ENCODE measurements around the gene CUL1.

CUL1 gene

GRCh38 chr7:148698397-148699023 is at the start of gene CUL1:
TSS of gene CUL1 (plus strand) at chr7:148698903. CDS start at chr7:148730123, 31,220 bp downstream.
- Histone ChIP-seq H3K27ac (ENCODE audit: low read depth, low read length) (peak within 1 kb of the TSS; percentile 91), H3K9ac (ENCODE audit: low read length) (peak within 1 kb of the TSS; percentile 81), H3K36me3 (ENCODE audit: control insufficient read depth, insufficient read depth, low read length) (no peaks in the 10 kb centered on the region), H3K4me3 (ENCODE audit: low read length) (peak within 1 kb of the TSS; percentile 85), H3K27me3 (ENCODE audit: control insufficient read depth, insufficient read depth, low read length) (no peaks in the 10 kb centered on the region), H3K4me1 (ENCODE audit: control insufficient read depth, insufficient read depth, low read length) (peaks cover 13% of the 10 kb centered on the region)

- Histone ChIP-seq H3K27ac (ENCODE audit: low read depth, low read length) (no peak overlapping the region), H3K4me3 (ENCODE audit: low read length) (no peak overlapping the region), H3K9ac (ENCODE audit: low read length) (no peak overlapping the region), H3K4me1 (ENCODE audit: control insufficient read depth, insufficient read depth, low read length) (no peaks in the 10 kb centered on the region), H3K27me3 (ENCODE audit: control insufficient read depth, insufficient read depth, low read length) (no peaks in the 10 kb centered on the region), H3K36me3 (ENCODE audit: control insufficient read depth, insufficient read depth, low read length) (no peaks in the 10 kb centered on the region)
Measured at GRCh38 chr7:148650232-148650858, 48.4 kb upstream of the CUL1 start.

- Histone ChIP-seq H3K27ac (ENCODE audit: low read depth, low read length) (no peak overlapping the region), H3K4me1 (ENCODE audit: control insufficient read depth, insufficient read depth, low read length) (no peaks in the 10 kb centered on the region), H3K4me3 (ENCODE audit: low read length) (no peak overlapping the region), H3K9ac (ENCODE audit: low read length) (no peak overlapping the region), H3K27me3 (ENCODE audit: control insufficient read depth, insufficient read depth, low read length) (no peaks in the 10 kb centered on the region), H3K36me3 (ENCODE audit: control insufficient read depth, insufficient read depth, low read length) (no peaks in the 10 kb centered on the region)
Measured at GRCh38 chr7:148652773-148653172, 45.9 kb upstream of the CUL1 start.

DNA sequence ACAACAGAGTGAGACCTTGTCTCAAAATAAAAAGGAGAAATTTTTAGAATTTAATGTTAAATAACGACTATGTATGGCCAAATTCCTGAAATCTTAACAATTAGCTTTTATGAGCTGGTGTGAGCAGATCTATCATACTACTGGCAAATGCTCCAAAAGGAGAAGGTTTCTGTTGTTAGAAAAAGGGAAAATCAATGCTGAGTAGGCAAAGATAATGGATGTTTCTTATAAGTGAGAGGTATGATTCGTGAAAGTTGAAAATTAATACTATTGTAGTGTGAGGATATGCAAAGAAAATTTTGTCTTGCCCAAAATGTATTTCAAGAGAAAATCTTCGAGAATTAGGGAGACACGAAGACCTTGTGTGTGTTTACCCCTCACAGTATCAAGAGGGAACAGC is 40.8 kb upstream of the CUL1 start:
- no peak overlapping the region for H3K27ac ChIP-seq (ENCODE audit: low read depth, low read length)
- H3K4me1 ChIP-seq (ENCODE audit: control insufficient read depth, insufficient read depth, low read length), result no peaks in the 10 kb centered on the region
- H3K4me3 ChIP-seq (ENCODE audit: low read length), result no peak overlapping the region
- H3K27me3 ChIP-seq (ENCODE audit: control insufficient read depth, insufficient read depth, low read length), result no peaks in the 10 kb centered on the region
- no peaks in the 10 kb centered on the region for H3K36me3 ChIP-seq (ENCODE audit: control insufficient read depth, insufficient read depth, low read length)
- H3K9ac ChIP-seq (ENCODE audit: low read length), result no peak overlapping the region

DNA sequence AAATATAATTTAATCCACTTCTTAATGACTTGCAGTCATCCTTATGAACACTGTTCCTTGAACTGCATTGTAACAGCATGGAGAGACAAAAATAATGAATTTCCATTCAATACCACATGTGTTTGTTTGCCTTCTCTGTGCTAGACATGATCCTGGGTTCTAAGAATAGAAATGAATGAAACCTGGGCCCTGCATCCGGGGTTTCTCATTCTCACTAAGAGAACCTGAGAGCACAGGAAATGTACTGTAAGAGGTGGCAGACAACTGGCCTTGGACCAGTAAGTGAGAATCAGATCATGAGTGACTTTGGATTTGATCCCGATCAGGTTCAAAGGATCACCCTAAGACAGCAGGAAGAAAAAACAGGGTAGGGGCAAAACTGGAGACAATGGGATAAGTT is 37.2 kb upstream of the CUL1 start:
- Histone ChIP-seq H3K36me3 (ENCODE audit: control insufficient read depth, insufficient read depth, low read length) (no peaks in the 10 kb centered on the region), H3K27ac (ENCODE audit: low read depth, low read length) (no peak overlapping the region), H3K27me3 (ENCODE audit: control insufficient read depth, insufficient read depth, low read length) (no peaks in the 10 kb centered on the region), H3K9ac (ENCODE audit: low read length) (no peak overlapping the region), H3K4me3 (ENCODE audit: low read length) (no peak overlapping the region), H3K4me1 (ENCODE audit: control insufficient read depth, insufficient read depth, low read length) (no peaks in the 10 kb centered on the region)

DNA sequence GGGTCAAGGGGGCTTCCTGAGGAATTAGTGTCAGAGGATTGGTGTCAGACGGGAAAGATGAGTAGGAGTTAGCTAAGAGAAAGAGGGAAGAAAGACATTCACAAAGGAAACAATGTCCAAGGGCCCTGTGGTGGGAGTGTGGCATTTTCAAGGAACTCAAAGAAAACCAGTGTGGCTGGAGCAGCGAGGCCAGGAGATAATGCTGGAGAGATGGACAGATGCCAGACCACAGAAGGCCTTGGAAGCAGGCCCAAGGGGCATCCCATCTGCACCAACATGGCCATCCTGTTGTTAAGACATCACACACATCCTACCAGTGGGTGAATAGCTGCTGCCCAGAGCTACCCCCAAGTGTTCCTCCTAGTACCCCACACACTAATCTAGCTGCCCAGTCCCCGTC is 36.1 kb upstream of the CUL1 start:
- no peak overlapping the region for H3K27ac ChIP-seq (ENCODE audit: low read depth, low read length)
- no peaks in the 10 kb centered on the region for H3K27me3 ChIP-seq (ENCODE audit: control insufficient read depth, insufficient read depth, low read length)
- no peaks in the 10 kb centered on the region for H3K4me1 ChIP-seq (ENCODE audit: control insufficient read depth, insufficient read depth, low read length)
- no peak overlapping the region for H3K4me3 ChIP-seq (ENCODE audit: low read length)
- no peak overlapping the region for H3K9ac ChIP-seq (ENCODE audit: low read length)
- no peaks in the 10 kb centered on the region for H3K36me3 ChIP-seq (ENCODE audit: control insufficient read depth, insufficient read depth, low read length)

- Histone ChIP-seq H3K27me3 (ENCODE audit: control insufficient read depth, insufficient read depth, low read length) (no peaks in the 10 kb centered on the region), H3K36me3 (ENCODE audit: control insufficient read depth, insufficient read depth, low read length) (no peaks in the 10 kb centered on the region), H3K27ac (ENCODE audit: low read depth, low read length) (no peak overlapping the region), H3K4me3 (ENCODE audit: low read length) (no peak overlapping the region), H3K9ac (ENCODE audit: low read length) (no peak overlapping the region), H3K4me1 (ENCODE audit: control insufficient read depth, insufficient read depth, low read length) (no peaks in the 10 kb centered on the region)
Measured at GRCh38 chr7:148664324-148664723, 34.4 kb upstream of the CUL1 start.

GRCh38 chr7:148665221-148665620 is 33.5 kb upstream of the CUL1 start:
- Histone ChIP-seq H3K9ac (ENCODE audit: low read length) (no peak overlapping the region), H3K36me3 (ENCODE audit: control insufficient read depth, insufficient read depth, low read length) (no peaks in the 10 kb centered on the region), H3K4me1 (ENCODE audit: control insufficient read depth, insufficient read depth, low read length) (no peaks in the 10 kb centered on the region), H3K27ac (ENCODE audit: low read depth, low read length) (no peak overlapping the region), H3K27me3 (ENCODE audit: control insufficient read depth, insufficient read depth, low read length) (no peaks in the 10 kb centered on the region), H3K4me3 (ENCODE audit: low read length) (no peak overlapping the region)

- Histone ChIP-seq H3K27ac (ENCODE audit: low read depth, low read length) (no peak overlapping the region), H3K9ac (ENCODE audit: low read length) (no peak overlapping the region), H3K27me3 (ENCODE audit: control insufficient read depth, insufficient read depth, low read length) (no peaks in the 10 kb centered on the region), H3K4me1 (ENCODE audit: control insufficient read depth, insufficient read depth, low read length) (no peaks in the 10 kb centered on the region), H3K4me3 (ENCODE audit: low read length) (no peak overlapping the region), H3K36me3 (ENCODE audit: control insufficient read depth, insufficient read depth, low read length) (no peaks in the 10 kb centered on the region)
Measured at GRCh38 chr7:148669927-148670326, 28.8 kb upstream of the CUL1 start.

- Histone ChIP-seq H3K27ac (ENCODE audit: low read depth, low read length) (no peak overlapping the region), H3K27me3 (ENCODE audit: control insufficient read depth, insufficient read depth, low read length) (no peaks in the 10 kb centered on the region), H3K9ac (ENCODE audit: low read length) (no peak overlapping the region), H3K4me3 (ENCODE audit: low read length) (no peak overlapping the region), H3K36me3 (ENCODE audit: control insufficient read depth, insufficient read depth, low read length) (no peaks in the 10 kb centered on the region), H3K4me1 (ENCODE audit: control insufficient read depth, insufficient read depth, low read length) (no peaks in the 10 kb centered on the region)
Measured at GRCh38 chr7:148670374-148670773, 28.3 kb upstream of the CUL1 start.

GRCh38 chr7:148670807-148671206 is 27.9 kb upstream of the CUL1 start:
- no peak overlapping the region for H3K4me3 ChIP-seq (ENCODE audit: low read length)
- H3K9ac ChIP-seq (ENCODE audit: low read length), result no peak overlapping the region
- H3K27me3 ChIP-seq (ENCODE audit: control insufficient read depth, insufficient read depth, low read length), result no peaks in the 10 kb centered on the region
- no peak overlapping the region for H3K27ac ChIP-seq (ENCODE audit: low read depth, low read length)
- no peaks in the 10 kb centered on the region for H3K4me1 ChIP-seq (ENCODE audit: control insufficient read depth, insufficient read depth, low read length)
- no peaks in the 10 kb centered on the region for H3K36me3 ChIP-seq (ENCODE audit: control insufficient read depth, insufficient read depth, low read length)

GRCh38 chr7:148672041-148672440 is 26.7 kb upstream of the CUL1 start:
- no peak overlapping the region for H3K27ac ChIP-seq (ENCODE audit: low read depth, low read length)
- H3K9ac ChIP-seq (ENCODE audit: low read length), result no peak overlapping the region
- no peaks in the 10 kb centered on the region for H3K36me3 ChIP-seq (ENCODE audit: control insufficient read depth, insufficient read depth, low read length)
- no peaks in the 10 kb centered on the region for H3K27me3 ChIP-seq (ENCODE audit: control insufficient read depth, insufficient read depth, low read length)
- no peak overlapping the region for H3K4me3 ChIP-seq (ENCODE audit: low read length)
- H3K4me1 ChIP-seq (ENCODE audit: control insufficient read depth, insufficient read depth, low read length), result no peaks in the 10 kb centered on the region

- no peak overlapping the region for H3K27ac ChIP-seq (ENCODE audit: low read depth, low read length)
- no peak overlapping the region for H3K9ac ChIP-seq (ENCODE audit: low read length)
- no peaks in the 10 kb centered on the region for H3K36me3 ChIP-seq (ENCODE audit: control insufficient read depth, insufficient read depth, low read length)
- H3K4me3 ChIP-seq (ENCODE audit: low read length), result no peak overlapping the region
- H3K27me3 ChIP-seq (ENCODE audit: control insufficient read depth, insufficient read depth, low read length), result no peaks in the 10 kb centered on the region
- H3K4me1 ChIP-seq (ENCODE audit: control insufficient read depth, insufficient read depth, low read length), result no peaks in the 10 kb centered on the region
Measured at GRCh38 chr7:148674689-148675088, 24.0 kb upstream of the CUL1 start.
